ENCODE data around the gene PCP2. TPM values are rescaled to one million over a fixed set of nuclear protein-coding genes. Genes with fewer than 3 reads are reported as not detected.

Gene PCP2
- total RNA-seq, 4 donors from 2014 or later: 2.3 to 13.4 (median 7.8) TPM; not detected in 1

- H3K36me3 ChIP-seq: no peaks in the 10 kb centered on the region
These were observed 43.7 kb downstream of the PCP2 start for GRCh38 chr19:7589822-7590221.

GRCh38 chr19:7582446-7582845, 51.1 kb downstream of the PCP2 start:
- no peak for TF ChIP-seq POLR2A (IDR thresholded peaks at IDR 0.05)
- no peak for TF ChIP-seq CTCF (IDR thresholded peaks at IDR 0.05)
- DNase-seq: no peak

More at GRCh38 chr19:7589822-7590221, 43.7 kb downstream of the PCP2 start:
- H3K9me3 ChIP-seq: no peaks in the 10 kb centered on the region
- DNase-seq: no peak
- H3K27ac ChIP-seq: no peak overlapping the region
- no peak overlapping the region for H3K4me3 ChIP-seq
- H3K4me1 ChIP-seq: no peaks in the 10 kb centered on the region
- no peaks in the 10 kb centered on the region for H3K27me3 ChIP-seq
- TF ChIP-seq CTCF (IDR thresholded peaks at IDR 0.05) (no peak), POLR2A (IDR thresholded peaks at IDR 0.05) (no peak)

More at GRCh38 chr19:7582446-7582845, 51.1 kb downstream of the PCP2 start:
- Histone ChIP-seq H3K9me3 (no peaks in the 10 kb centered on the region), H3K27ac (no peak overlapping the region), H3K27me3 (no peaks in the 10 kb centered on the region), H3K4me3 (no peak overlapping the region), H3K36me3 (no peaks in the 10 kb centered on the region), H3K4me1 (no peaks in the 10 kb centered on the region)

Small RNA genes within 50 kb of the gene (small RNA-seq; reads per million reads assigned to genes)
- 0 reads per million in 2 donors for gene MIR6792

Other genes with a start within 250 kb of the PCP2 start
- 10 to 100 TPM in 2 of 4 donors, 1 to 10 TPM in 1, not detected in 1; 8.2 to 14.3 (median 10.3) TPM for gene PEX11G, start 144.7 kb downstream of the PCP2 start, total RNA-seq
- 100 to 1,000 TPM in 2 of 4 donors, 10 to 100 TPM in 2; 77.1 to 124 (median 95.3) TPM for gene ZNF358, start 117.6 kb downstream of the PCP2 start, total RNA-seq
- gene MCOLN1, start 111.1 kb downstream of the PCP2 start, total RNA-seq: 10 to 100 TPM; 18.0 to 37.1 (median 21.9) TPM
- 100 to 1,000 TPM; 181 to 296 (median 234) TPM for gene PNPLA6, start 98.0 kb downstream of the PCP2 start, total RNA-seq
- gene CAMSAP3, start 37.9 kb downstream of the PCP2 start, total RNA-seq: 10 to 100 TPM; 24.8 to 71.7 (median 60.3) TPM
- 10 to 100 TPM; 26.6 to 61.9 (median 33.7) TPM for gene XAB2, start 4.2 kb downstream of the PCP2 start, total RNA-seq
- 100 to 1,000 TPM in 1 of 4 donors, 10 to 100 TPM in 3; 12.6 to 102 (median 14.5) TPM for gene PET100, start 3.9 kb downstream of the PCP2 start, total RNA-seq
- gene STXBP2, start 3.4 kb upstream of the PCP2 start, total RNA-seq: 100 to 1,000 TPM; 117 to 245 (median 199) TPM
- not detected for gene RETN, start 35.3 kb upstream of the PCP2 start, total RNA-seq
- gene MCEMP1, start 43.4 kb upstream of the PCP2 start, total RNA-seq: not detected
- gene TRAPPC5, start 47.1 kb upstream of the PCP2 start, total RNA-seq: 10 to 100 TPM; 18.2 to 55.8 (median 54.0) TPM
- 10 to 100 TPM in 1 of 4 donors, 1 to 10 TPM in 1, not detected in 2; 2.0 to 10.7 TPM for gene FCER2, start 68.4 kb upstream of the PCP2 start, total RNA-seq
- gene CLEC4G, start 98.4 kb upstream of the PCP2 start, total RNA-seq: 1 to 10 TPM in 1 of 4 donors, not detected in 3; 1.1 TPM
- 10 to 100 TPM in 1 of 4 donors, 1 to 10 TPM in 3; 1.6 to 31.4 (median 5.2) TPM for gene CD209, start 113.8 kb upstream of the PCP2 start, total RNA-seq
- gene CLEC4M, start 129.5 kb upstream of the PCP2 start, total RNA-seq: not detected
- gene EVI5L, start 196.5 kb upstream of the PCP2 start, total RNA-seq: 10 to 100 TPM in 3 of 4 donors, 1 to 10 TPM in 1; 7.7 to 22.3 (median 14.9) TPM
- gene PRR36, start 240.7 kb upstream of the PCP2 start, total RNA-seq: not detected

Data from Peyer's patch (tissue), 4 donors.